Measurements from ENCODE around the gene CAMKK2. TPM values are rescaled to one million over a fixed set of nuclear protein-coding genes. Genes with fewer than 3 reads are reported as not detected.
"Not testable (repeated sequence)": the region's sequence is repeated elsewhere in the genome, so short reads cannot be mapped to it uniquely, and the experiment has no call there.

CAMKK2 gene
- total RNA-seq, 1 donor from 2014 or later: 34.4 TPM

GRCh38 chr12:121304306-121304705 lies 7.8 kb upstream of the CAMKK2 start:
- Mint-ChIP-seq H3K27me3 (no peaks in the 10 kb centered on the region), H3K4me3 (no peak overlapping the region), H3K36me3 (peaks cover 10% of the 10 kb centered on the region), H3K27ac (no peak overlapping the region), H3K4me1 (ENCODE audit: unreplicated experiment) (peaks cover 12% of the 10 kb centered on the region), H3K9me3 (no peaks in the 10 kb centered on the region)
- DNase-seq (ENCODE audit: extremely low spot score, unreplicated experiment): no peak
- TF ChIP-seq, protein P1, sequence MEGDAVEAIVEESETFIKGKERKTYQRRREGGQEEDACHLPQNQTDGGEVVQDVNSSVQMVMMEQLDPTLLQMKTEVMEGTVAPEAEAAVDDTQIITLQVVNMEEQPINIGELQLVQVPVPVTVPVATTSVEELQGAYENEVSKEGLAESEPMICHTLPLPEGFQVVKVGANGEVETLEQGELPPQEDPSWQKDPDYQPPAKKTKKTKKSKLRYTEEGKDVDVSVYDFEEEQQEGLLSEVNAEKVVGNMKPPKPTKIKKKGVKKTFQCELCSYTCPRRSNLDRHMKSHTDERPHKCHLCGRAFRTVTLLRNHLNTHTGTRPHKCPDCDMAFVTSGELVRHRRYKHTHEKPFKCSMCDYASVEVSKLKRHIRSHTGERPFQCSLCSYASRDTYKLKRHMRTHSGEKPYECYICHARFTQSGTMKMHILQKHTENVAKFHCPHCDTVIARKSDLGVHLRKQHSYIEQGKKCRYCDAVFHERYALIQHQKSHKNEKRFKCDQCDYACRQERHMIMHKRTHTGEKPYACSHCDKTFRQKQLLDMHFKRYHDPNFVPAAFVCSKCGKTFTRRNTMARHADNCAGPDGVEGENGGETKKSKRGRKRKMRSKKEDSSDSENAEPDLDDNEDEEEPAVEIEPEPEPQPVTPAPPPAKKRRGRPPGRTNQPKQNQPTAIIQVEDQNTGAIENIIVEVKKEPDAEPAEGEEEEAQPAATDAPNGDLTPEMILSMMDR (conservative IDR thresholded peaks at IDR 0.05): no peak

DNA sequence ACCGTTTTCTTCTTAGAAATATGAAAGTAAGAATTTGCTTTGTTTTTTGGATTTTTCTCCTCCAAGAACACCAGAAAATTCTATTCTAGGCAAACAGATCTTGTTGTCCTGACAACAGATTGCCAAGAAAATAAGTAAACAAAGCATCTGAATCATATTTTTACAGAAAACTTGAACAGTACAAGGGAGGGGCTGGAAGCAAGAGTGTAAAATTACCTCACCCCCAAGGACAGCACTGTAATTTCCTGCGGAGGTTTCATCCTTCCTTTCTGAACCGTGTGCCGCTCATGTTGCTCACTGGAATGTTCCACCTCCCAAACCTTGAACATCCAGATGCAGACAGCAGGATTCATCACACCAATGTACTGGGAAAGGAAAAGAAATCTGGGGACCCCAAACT lies 5.4 kb upstream of the CAMKK2 start:
- no peak overlapping the region for H3K27ac Mint-ChIP-seq
- no peaks in the 10 kb centered on the region for H3K36me3 Mint-ChIP-seq
- H3K9me3 Mint-ChIP-seq: no peaks in the 10 kb centered on the region
- H3K4me1 Mint-ChIP-seq (ENCODE audit: unreplicated experiment): peaks cover 15% of the 10 kb centered on the region
- no peaks in the 10 kb centered on the region for H3K27me3 Mint-ChIP-seq
- H3K4me3 Mint-ChIP-seq: no peak overlapping the region
- DNase-seq (ENCODE audit: extremely low spot score, unreplicated experiment): no peak
- TF ChIP-seq, protein P1 (conservative IDR thresholded peaks at IDR 0.05): no peak

DNA sequence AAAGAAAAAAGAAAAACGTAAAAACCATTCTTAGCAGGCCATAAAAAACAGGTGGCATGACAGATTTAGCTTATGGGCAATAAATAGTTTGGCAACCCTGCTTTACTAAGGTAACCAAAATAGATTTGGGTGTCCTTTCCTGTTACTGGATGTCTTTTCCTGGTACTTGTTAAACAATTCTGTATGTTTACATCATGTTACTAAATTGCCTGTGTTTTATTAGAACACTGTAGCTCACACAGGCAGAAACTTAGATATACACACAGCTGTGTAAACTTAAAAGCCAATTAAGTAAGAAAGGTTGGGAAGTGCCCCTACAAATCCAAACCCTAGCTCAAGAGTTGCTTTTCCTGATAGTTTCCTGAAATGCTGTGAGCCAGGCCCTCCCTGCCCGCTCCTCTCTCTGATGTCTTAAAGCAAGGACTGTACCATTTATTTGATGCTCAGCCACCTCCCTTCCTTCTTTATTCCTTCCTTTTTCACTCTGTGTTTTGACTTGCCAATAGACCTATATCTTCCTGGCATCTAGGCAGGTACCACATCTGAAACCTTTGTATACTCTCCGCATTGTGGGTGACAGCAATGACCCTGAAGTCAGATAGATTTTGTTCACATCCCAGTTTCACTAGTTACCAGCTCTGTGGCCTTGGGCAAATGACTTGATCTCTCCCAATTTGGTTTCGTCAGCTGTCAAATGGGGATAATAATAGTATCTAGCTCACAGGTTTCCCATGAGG lies 3.7 kb upstream of the CAMKK2 start:
- TF ChIP-seq, protein P1 (conservative IDR thresholded peaks at IDR 0.05): no peak
- Mint-ChIP-seq H3K27ac (peak overlapping the region; percentile 16), H3K9me3 (no peaks in the 10 kb centered on the region), H3K27me3 (no peaks in the 10 kb centered on the region), H3K4me1 (ENCODE audit: unreplicated experiment) (peaks cover 19% of the 10 kb centered on the region), H3K4me3 (peak overlapping the region; percentile 24), H3K36me3 (no peaks in the 10 kb centered on the region)
- no peak for DNase-seq (ENCODE audit: extremely low spot score, unreplicated experiment)

- no peaks in the 10 kb centered on the region for H3K36me3 Mint-ChIP-seq
- no peaks in the 10 kb centered on the region for H3K27me3 Mint-ChIP-seq
- TF ChIP-seq, protein P1 (conservative IDR thresholded peaks at IDR 0.05): no peak
- peaks cover 21% of the 10 kb centered on the region for H3K4me1 Mint-ChIP-seq (ENCODE audit: unreplicated experiment)
- H3K4me3 Mint-ChIP-seq: no peak overlapping the region
- DNase-seq (ENCODE audit: extremely low spot score, unreplicated experiment): no peak
- no peak overlapping the region for H3K27ac Mint-ChIP-seq
- no peaks in the 10 kb centered on the region for H3K9me3 Mint-ChIP-seq
Measured at GRCh38 chr12:121299662-121300061, 3.2 kb upstream of the CAMKK2 start.

- not testable (repeated sequence) for H3K4me3 Mint-ChIP-seq; H3K9me3 Mint-ChIP-seq; H3K27ac Mint-ChIP-seq; H3K36me3 Mint-ChIP-seq; H3K27me3 Mint-ChIP-seq; DNase-seq (ENCODE audit: extremely low spot score, unreplicated experiment)
- H3K4me1 Mint-ChIP-seq (ENCODE audit: unreplicated experiment): peaks cover 21% of the 10 kb centered on the region
Measured at GRCh38 chr12:121298411-121298810, 1.9 kb upstream of the CAMKK2 start.

GRCh38 chr12:121297435-121297991 lies 1.0 kb upstream of the CAMKK2 start:
- H3K4me1 Mint-ChIP-seq (ENCODE audit: unreplicated experiment): peaks cover 18% of the 10 kb centered on the region
- H3K27me3 Mint-ChIP-seq: no peaks in the 10 kb centered on the region
- peak overlapping the region; percentile 87 for H3K27ac Mint-ChIP-seq
- no peaks in the 10 kb centered on the region for H3K9me3 Mint-ChIP-seq
- no peaks in the 10 kb centered on the region for H3K36me3 Mint-ChIP-seq
- H3K4me3 Mint-ChIP-seq: peak overlapping the region; percentile 89
- DNase-seq (ENCODE audit: extremely low spot score, unreplicated experiment): no peak
- TF ChIP-seq, protein P1 (conservative IDR thresholded peaks at IDR 0.05): no peak
